ENCODE measurements around the gene DNAH17.

DNAH17 gene

DNA sequence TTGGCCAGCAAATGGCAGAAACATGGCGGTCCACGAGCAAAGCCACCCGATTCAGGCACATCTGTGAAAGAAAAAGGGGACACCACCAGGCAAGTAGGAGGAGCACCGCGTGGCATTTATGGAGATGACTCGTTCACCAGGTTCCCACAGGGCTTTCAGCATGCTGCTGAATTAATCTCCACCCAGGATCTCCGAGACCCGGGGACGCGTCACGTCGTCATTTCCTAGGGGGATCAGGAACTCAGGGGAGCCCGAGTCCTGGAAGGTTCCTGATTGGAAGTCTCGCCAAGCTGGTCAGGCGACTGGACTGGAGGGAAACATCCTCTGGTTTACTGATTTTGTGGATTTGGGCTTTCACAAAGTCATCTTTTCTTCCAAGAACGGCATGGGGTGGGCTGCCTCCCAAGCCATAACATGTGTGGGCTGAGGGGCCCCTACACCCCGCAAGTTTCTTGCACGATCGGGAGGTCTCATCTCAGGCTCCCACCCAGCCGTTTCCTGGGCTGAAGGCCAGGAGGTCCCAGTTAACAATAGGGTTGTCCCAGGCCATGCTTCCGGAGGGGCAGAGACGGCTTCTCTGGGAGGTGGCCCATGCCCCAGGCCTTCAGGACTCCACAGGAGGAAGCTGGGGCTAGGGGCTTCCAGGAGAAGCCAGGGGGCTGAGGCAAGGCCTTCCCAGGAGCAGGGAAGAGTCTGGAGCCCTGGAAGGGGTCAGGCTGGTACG lies 645 bp downstream of the DNAH17 start:
- CTCF ChIA-PET, result interaction anchor here (0.7 kb wide), 1 partner anchor 194 kb away, joined by 4 read pairs; no protein-coding TSS in a partner anchor
- H3K9me3 ChIP-seq (ENCODE audit: control insufficient read depth, insufficient read depth, low read depth, low read length), result no peaks in the 10 kb centered on the region
- POLR2A ChIA-PET, result no interaction called here
- no peak overlapping the region for H3K4me3 ChIP-seq (ENCODE audit: low read depth, low read length)
- TF ChIP-seq ZEB2 (tag by site-specific recombination; IDR thresholded peaks at IDR 0.05) (no peak), ZNF747 (tag by site-specific recombination; IDR thresholded peaks at IDR 0.05) (no peak), ZNF677 (tag by site-specific recombination; IDR thresholded peaks at IDR 0.05) (no peak), ZNF138 (tag by site-specific recombination; IDR thresholded peaks at IDR 0.05; ENCODE audit: borderline replicate concordance) (no peak), REST (tag by site-specific recombination; IDR thresholded peaks at IDR 0.05) (no peak), ZNF23 (tag by site-specific recombination; IDR thresholded peaks at IDR 0.05; ENCODE audit: borderline replicate concordance) (no peak), ZNF514 (tag by site-specific recombination; IDR thresholded peaks at IDR 0.05) (no peak), ZNF776 (tag by site-specific recombination; IDR thresholded peaks at IDR 0.05; ENCODE audit: borderline replicate concordance) (no peak), ZNF112 (tag by site-specific recombination; IDR thresholded peaks at IDR 0.05) (no peak), ZNF302 (tag by site-specific recombination; IDR thresholded peaks at IDR 0.05; ENCODE audit: low read depth) (no peak)
- no peaks in the 10 kb centered on the region for H3K4me1 ChIP-seq (ENCODE audit: control insufficient read depth, insufficient read depth, low read length)
- no peaks in the 10 kb centered on the region for H3K36me3 ChIP-seq (ENCODE audit: control insufficient read depth in 2 of 2, insufficient read depth in 1 of 2, low read length in 2 of 2)
- H3K27ac ChIP-seq (ENCODE audit: extremely low read depth, low read depth, low read length), result no peak overlapping the region

- Histone ChIP-seq H3K4me1 (ENCODE audit: control insufficient read depth, insufficient read depth, low read length) (no peaks in the 10 kb centered on the region), H3K36me3 (ENCODE audit: control insufficient read depth in 2 of 2, insufficient read depth in 1 of 2, low read length in 2 of 2) (no peaks in the 10 kb centered on the region), H3K27ac (ENCODE audit: extremely low read depth, low read depth, low read length) (no peak overlapping the region), H3K9me3 (ENCODE audit: control insufficient read depth, insufficient read depth, low read depth, low read length) (no peaks in the 10 kb centered on the region), H3K4me3 (ENCODE audit: low read depth, low read length) (no peak overlapping the region)
- CTCF ChIA-PET, result interaction anchor here (0.7 kb wide), 1 partner anchor 193 kb away, joined by 4 read pairs; no protein-coding TSS in a partner anchor
- TF ChIP-seq ZBTB48 (tag by site-specific recombination; IDR thresholded peaks at IDR 0.05), result no peak
- TF ChIP-seq, protein P1, sequence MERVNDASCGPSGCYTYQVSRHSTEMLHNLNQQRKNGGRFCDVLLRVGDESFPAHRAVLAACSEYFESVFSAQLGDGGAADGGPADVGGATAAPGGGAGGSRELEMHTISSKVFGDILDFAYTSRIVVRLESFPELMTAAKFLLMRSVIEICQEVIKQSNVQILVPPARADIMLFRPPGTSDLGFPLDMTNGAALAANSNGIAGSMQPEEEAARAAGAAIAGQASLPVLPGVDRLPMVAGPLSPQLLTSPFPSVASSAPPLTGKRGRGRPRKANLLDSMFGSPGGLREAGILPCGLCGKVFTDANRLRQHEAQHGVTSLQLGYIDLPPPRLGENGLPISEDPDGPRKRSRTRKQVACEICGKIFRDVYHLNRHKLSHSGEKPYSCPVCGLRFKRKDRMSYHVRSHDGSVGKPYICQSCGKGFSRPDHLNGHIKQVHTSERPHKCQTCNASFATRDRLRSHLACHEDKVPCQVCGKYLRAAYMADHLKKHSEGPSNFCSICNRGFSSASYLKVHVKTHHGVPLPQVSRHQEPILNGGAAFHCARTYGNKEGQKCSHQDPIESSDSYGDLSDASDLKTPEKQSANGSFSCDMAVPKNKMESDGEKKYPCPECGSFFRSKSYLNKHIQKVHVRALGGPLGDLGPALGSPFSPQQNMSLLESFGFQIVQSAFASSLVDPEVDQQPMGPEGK (tag by site-specific recombination; IDR thresholded peaks at IDR 0.05), result no peak
- TF ChIP-seq ZNF148 (tag by site-specific recombination; IDR thresholded peaks at IDR 0.05; ENCODE audit: borderline replicate concordance), result no peak
- TF ChIP-seq ZNF501 (tag by site-specific recombination; IDR thresholded peaks at IDR 0.05), result no peak
- TF ChIP-seq ZNF624 (tag by site-specific recombination; IDR thresholded peaks at IDR 0.05), result no peak
- POLR2A ChIA-PET, result no interaction called here
These were observed 1.3 kb downstream of the DNAH17 start for GRCh38 chr17:78575899-78576298.

Data from HEK293 (cell line).